Activated CD8-positive, alpha-beta memory T cell treated with anti-CD3 and anti-CD28 coated beads, Interleukin-2, amount 50 U/mL, for 24 hours (primary cell): Measurements from ENCODE around the gene STK40.

Experiments used
- DNase-seq: peaks from one replicate; pipeline ENCODE4 v3.0.0-alpha.2; 2020; ENCODE audit errors: extremely low read depth

STK40 gene

GRCh38 chr1:36385410-36386264, at the start of gene STK40:
STK40 (minus strand) TSS chr1:36385924; CDS start chr1:36361332, 24,592 bp downstream.
- DNase-seq, result peak; percentile 94

GRCh38 chr1:36433102-36433501, 47.4 kb upstream of the STK40 start:
- no peak for DNase-seq

GRCh38 chr1:36432616-36433015, 46.9 kb upstream of the STK40 start:
- no peak for DNase-seq

- no peak for DNase-seq
These were observed 40.1 kb upstream of the STK40 start for GRCh38 chr1:36425791-36426190.

GRCh38 chr1:36421649-36422048, 35.9 kb upstream of the STK40 start:
- no peak for DNase-seq

GRCh38 chr1:36420836-36421317, 35.2 kb upstream of the STK40 start:
- DNase-seq, result peak; percentile 83

- no peak for DNase-seq
These were observed 34.7 kb upstream of the STK40 start for GRCh38 chr1:36420409-36420808.

- DNase-seq, result no peak
These were observed 33.8 kb upstream of the STK40 start for GRCh38 chr1:36419569-36419968.

GRCh38 chr1:36419140-36419539, 33.4 kb upstream of the STK40 start:
- DNase-seq, result no peak

GRCh38 chr1:36417931-36418330, 32.2 kb upstream of the STK40 start:
- DNase-seq, result no peak

- no peak for DNase-seq
These were observed 30.1 kb upstream of the STK40 start for GRCh38 chr1:36415661-36416326.

GRCh38 chr1:36414384-36414783, 28.7 kb upstream of the STK40 start:
- no peak for DNase-seq

- no peak for DNase-seq
These were observed 26.2 kb upstream of the STK40 start for GRCh38 chr1:36411674-36412648.

GRCh38 chr1:36408479-36408878, 22.8 kb upstream of the STK40 start:
- DNase-seq, result no peak

- DNase-seq, result no peak
These were observed 20.7 kb upstream of the STK40 start for GRCh38 chr1:36406440-36406839.

- DNase-seq, result no peak
These were observed 16.8 kb upstream of the STK40 start for GRCh38 chr1:36402504-36402890.

- no peak for DNase-seq
These were observed 16.1 kb upstream of the STK40 start for GRCh38 chr1:36401602-36402503.

GRCh38 chr1:36400825-36401601, 15.3 kb upstream of the STK40 start:
- peak; percentile 41 for DNase-seq

- no peak for DNase-seq
These were observed 14.7 kb upstream of the STK40 start for GRCh38 chr1:36400514-36400824.

- DNase-seq, result no peak
These were observed 12.8 kb upstream of the STK40 start for GRCh38 chr1:36398370-36398977.
